NCI-H82 (cell line): ENCODE measurements around the gene SGSM2.
"Not testable (repeated sequence)": the region's sequence is repeated elsewhere in the genome, so short reads cannot be mapped to it uniquely, and the experiment has no call there.

ENCODE experiments used
- DNase-seq: peaks from one replicate; lab custom pipeline; 2025; lab: John Stamatoyannopoulos, UW

The SGSM2 gene, protein sequence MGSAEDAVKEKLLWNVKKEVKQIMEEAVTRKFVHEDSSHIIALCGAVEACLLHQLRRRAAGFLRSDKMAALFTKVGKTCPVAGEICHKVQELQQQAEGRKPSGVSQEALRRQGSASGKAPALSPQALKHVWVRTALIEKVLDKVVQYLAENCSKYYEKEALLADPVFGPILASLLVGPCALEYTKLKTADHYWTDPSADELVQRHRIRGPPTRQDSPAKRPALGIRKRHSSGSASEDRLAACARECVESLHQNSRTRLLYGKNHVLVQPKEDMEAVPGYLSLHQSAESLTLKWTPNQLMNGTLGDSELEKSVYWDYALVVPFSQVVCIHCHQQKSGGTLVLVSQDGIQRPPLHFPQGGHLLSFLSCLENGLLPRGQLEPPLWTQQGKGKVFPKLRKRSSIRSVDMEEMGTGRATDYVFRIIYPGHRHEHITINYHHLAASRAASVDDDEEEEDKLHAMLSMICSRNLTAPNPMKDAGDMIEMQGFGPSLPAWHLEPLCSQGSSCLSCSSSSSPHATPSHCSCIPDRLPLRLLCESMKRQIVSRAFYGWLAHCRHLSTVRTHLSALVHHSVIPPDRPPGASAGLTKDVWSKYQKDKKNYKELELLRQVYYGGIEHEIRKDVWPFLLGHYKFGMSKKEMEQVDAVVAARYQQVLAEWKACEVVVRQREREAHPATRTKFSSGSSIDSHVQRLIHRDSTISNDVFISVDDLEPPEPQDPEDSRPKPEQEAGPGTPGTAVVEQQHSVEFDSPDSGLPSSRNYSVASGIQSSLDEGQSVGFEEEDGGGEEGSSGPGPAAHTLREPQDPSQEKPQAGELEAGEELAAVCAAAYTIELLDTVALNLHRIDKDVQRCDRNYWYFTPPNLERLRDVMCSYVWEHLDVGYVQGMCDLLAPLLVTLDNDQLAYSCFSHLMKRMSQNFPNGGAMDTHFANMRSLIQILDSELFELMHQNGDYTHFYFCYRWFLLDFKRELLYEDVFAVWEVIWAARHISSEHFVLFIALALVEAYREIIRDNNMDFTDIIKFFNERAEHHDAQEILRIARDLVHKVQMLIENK

DNA sequence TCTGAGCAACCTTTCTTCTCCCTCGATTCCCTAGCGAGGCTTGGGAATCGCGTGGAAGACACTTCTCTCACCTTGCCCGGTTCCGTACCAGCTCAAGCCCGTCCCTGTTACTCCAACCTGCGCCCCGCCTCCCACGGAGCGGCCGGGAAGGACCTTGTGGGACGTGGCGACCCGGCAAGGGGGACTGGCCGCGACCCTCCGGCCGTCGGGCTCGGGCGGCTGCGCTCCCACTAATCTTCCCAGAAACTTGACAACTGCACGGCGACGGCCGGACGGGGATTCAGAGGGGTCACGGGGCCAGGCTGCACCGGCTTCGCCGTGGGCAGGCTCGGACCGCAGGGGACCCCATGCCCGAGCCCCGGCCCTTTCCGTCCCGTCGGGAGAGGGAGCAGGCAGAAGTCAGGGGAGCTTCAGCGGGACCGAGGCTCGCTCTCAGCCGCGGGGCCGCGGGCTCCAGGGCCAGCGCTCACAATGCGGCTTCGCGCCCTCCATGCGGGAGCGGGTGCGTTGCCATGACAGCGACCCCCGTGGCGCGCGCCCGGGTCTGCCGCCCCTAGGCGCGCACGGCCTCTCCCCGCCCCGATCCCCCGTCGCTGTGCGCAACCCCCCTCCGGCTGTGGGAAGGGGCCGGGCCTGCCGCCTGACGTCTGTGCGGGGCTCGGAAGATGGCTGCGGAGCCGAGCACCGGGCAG is at the start of gene SGSM2:
Gene SGSM2, plus strand, starts transcription at position 650 of the 692 bp plus-strand sequence. CDS start 188 bp downstream, outside the sequence.
- peak; percentile 92 for DNase-seq

DNA sequence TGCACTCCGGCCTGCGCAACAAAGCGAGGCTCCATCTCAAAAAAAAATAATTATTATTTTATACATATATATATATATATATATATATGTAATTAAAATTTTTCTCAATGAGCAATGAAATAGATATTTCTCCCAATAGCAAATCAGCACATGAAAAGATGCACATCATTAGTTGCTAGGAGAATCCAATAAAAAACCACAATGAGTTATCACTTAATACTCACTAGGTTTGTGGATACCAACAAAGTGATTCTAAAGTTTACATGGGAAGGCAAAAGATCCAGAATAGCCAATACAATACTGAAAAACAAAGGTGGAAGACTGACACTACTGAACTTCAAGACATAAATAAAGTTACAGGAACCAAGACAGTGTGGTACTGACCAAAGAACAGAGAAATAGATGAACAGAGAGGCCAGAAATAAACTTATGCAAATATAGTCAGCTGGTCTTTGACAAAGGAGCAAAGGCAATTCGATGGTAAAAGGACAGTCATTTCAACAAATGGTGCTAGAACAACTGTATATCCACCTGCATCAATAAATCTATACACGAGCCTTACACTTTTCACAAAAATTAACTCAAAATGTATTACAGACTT is 47.3 kb upstream of the SGSM2 start:
- no peak for DNase-seq

DNA sequence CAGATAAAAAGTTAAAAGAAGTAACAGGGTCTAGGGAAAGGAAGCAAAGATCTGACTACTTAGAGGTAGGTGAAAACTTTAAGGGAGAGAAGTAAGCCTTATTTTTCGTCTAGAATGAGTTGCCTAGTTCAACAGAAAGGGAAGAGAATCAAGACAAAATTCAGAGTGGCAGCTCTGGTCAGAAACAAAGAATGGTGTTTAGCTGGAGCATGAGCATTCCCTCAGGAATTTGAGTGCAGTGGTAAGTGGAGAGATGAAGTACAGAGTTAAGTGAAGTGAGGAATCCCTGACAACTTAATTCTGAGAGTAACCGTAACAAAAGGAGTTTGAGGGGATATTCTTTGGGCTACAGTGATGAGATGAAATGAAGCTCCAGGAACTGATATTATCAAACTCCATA is 45.2 kb upstream of the SGSM2 start:
- no peak for DNase-seq

DNA sequence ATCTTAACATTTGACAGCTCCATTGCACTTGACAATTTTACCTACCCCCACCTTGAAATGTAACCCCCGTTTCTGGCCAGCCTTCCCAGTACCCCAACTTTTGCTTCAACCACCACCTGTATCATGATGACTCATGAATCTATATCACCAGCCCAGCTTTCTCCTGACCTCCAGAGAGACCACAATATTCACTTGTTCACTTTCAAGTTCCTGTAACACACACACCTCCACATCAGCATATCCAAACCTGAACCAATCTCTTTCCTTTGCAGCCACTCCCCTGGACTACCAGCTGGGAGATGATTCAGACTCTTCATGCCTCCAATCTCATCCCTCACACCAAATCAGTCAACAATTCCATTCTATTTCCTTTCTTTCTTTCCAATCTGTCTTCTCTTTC is 41.7 kb upstream of the SGSM2 start:
- no peak for DNase-seq

DNA sequence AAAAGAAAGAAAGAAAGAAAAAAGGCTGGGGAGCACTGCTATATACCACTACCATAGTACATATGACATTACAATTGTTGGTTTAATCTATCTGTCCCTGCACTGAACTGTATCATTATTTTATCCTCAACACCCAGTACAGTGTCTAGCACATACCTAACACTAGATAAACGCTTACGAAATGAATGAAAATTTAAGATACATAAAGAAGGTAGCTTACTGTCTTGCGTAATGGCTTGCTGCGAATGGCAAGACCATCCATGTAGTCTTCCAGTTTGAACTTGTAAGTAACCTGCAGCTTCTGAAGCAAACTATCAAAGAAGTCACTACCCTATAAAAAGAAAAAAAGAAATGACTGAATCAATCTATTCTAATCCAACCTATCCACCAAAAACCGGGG is 40.3 kb upstream of the SGSM2 start:
- no peak for DNase-seq

DNA sequence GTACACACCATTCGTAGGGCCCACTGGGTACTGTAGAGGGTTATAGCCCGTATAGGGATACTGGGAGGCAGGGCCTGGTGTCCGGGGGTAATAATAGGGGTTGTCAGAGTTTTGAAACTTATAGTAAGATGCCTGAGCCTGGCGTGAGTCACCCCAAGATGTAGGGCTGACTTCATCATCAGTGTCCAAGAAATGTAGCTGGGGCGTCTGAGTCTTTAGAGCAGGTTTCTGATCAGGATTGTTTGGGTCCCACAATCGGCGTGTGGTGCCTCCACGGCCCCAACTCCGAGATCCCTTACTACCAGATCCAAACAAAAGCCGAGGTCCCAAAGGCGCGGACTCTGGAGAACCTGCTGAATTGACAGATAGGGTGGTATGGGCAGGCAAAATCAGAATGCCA is 38.2 kb upstream of the SGSM2 start:
- no peak for DNase-seq

DNA sequence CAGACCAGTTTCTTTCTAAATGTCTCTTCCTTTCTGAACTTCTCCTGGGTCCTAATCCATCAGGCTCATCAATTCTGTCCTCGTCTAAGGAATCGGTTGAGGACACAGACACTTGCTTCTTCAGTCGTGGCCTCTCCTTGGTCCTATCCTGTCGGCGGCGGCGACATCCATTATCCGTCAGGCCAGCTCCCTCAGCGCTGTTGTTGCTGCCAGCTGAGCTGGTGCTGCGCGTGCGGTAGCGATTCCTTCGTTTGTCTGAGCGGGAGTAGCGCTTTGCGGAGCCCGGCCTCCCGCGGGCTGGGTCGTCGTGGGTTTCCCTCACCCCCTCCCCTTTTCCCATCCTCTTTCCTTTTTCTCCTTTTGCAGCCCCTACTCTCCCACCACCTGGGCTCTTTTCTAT is 37.5 kb upstream of the SGSM2 start:
- DNase-seq: no peak

DNA sequence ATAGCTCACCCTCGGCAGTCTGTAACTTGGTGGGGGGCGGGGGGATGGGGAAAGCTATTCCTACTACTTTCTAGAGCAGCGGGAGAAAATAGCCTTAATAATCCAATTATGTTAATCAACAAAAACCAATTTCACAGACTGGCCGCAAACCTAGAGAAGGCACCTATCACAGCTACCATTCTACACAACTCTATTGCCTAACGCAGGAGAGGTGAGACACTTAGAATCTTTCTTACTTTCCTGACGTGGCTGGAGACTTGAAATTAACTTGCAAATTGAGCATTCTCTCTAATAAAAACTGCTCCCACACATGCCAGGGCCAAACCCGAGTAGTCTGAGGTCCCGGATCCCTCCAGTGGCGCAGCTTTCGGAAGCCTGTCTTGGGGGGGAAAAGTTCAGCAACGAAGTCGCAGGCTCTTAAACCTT is 34.5 kb upstream of the SGSM2 start:
- peak; percentile 95 for DNase-seq

DNA sequence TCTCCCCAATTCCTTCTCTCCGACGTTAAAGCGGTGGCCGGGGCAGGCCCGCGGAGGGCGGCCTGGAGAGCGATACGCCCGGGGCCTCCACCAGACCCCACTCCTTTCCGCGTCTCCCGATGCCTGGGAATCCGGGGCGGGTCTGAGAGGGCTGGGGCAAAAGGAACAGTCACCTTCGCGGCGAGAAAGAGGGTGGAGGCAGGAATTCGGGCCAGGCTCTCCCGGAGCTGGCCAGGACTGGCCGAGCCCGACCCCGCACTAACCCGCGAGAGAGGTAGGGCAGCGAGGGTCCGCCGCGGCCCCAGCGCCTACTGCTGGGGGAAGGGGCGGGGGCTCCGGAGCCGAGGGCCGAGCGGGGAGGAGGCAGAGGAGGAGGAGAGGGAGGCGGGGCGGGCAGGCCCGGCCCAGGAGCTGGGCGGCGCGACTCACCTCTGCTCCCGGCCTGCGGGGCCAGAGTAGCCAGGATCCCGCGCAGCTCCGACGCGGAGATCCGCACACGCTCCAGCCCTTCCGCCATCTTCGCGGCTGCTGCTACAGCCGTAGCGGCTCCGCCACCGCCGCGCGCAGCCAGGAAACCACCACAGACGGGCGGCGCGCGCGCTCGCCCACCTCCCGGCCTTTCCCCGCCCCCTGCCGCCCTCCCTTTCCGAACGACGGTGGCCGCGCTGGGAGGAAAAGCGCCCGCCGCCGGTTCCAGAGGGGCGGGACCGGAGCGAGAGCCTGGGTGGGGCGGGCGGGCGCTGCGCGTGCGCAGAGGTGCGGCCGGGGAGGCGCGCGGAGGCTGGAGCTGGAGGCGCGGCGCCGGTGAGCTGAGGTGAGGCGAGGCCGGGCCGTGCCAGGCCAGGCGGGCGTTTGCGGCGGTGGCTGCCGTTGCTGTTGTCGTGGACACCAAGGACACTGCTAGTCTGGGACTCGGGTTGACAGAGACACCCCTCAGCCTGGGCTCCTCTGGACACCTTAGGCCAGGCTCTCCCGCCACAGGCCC is 33.8 kb upstream of the SGSM2 start, which contains the start of the genes SMG6 and SRR:
Gene SMG6, minus strand, starts transcription at position 582 of the 985 bp plus-strand sequence. Its CDS starts 65 bp downstream, at position 517.
Gene SRR, plus strand, starts transcription at position 747 of the 985 bp plus-strand sequence. CDS start 11,611 bp downstream, outside the sequence.
- DNase-seq: peak; percentile 97

DNA sequence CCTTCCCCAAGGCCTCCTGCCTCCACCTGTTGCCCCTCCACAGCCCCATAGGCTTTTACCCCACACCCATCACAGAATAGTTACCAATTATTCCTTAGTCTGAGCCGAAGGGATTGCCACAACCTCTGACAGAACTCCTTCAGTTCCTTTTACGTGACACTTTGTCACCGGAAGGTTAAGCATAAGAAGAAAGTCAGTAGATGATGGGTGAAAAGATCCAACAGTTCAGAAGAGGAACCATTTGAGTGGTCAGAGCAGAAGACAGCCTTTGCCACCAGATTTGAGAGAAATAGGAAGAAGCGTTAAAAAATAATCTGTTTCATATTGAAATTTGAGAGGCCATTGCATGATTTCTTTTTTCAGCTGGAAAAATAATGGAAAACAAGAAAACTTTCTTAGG is 32.4 kb upstream of the SGSM2 start:
- DNase-seq: no peak

DNA sequence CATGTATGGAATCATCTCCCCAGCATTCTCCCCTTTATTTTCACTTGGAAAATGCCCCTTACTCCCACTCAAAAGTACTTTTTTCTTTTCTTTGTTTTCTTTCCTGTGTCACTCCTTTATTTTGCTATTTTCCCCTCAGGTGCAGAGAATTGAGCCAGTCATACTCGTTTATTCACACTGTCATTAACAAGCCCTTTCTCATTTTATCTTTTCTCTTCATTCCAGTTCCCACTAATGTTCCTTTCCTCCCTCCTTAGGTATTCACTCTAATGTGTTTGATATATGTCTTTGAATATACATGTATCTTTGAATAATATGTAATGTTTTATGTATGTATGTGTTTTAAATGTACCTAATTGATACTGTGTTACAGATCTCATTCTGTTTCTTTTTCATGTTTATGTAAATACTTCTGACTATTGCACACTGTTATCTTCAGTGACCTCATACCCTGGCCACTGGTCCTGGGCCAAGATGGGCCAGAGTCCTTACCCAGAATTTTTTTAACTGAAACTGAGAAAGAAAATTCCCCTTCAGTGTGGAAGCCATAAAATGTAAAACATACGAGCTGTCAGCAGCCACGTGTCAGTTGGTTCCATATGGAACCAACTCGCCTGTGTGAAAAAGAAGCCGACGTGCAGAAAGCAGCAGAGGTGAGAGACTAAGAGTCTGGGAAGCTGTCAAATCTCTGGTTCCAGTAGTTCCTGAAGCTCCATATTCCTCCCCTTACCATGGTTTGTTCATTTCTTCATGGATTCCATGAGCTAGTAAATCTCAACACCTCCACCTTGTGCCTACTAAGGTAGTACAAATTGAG is 27.8 kb upstream of the SGSM2 start:
- no peak for DNase-seq

DNA sequence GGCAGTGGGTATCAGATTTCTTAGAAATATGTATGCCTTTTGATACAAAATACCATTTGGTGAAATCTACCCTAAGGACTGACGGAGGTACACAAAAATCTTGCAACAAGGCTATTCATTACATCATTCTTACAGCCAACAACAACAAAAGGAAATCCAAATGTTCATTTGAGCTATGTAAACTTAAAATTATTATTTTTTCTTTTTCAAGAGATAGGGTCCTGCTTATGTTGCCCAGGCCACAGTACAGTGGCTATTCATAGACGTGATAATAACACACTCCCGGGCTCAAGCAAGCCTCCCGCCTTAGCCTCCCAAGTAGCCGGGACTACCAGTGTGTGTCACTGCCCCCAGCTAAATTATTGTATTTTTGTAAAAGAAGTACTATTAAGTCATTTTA is 24.6 kb upstream of the SGSM2 start:
- DNase-seq: no peak

DNA sequence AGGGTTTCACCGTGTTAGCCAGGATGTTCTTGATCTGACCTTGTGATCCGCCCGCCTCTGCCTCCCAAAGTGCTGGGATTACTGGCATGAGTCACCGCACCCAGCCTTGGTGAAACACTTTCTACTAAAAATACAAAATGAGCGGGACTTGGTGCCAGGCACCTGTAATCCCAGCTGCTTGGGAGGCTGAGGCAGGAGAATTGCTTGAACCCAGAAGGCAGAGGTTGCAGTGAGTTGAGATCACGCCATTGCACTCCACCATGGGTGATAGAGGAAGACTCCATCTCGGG is 20.4 kb upstream of the SGSM2 start:
- not testable (repeated sequence) for DNase-seq

DNA sequence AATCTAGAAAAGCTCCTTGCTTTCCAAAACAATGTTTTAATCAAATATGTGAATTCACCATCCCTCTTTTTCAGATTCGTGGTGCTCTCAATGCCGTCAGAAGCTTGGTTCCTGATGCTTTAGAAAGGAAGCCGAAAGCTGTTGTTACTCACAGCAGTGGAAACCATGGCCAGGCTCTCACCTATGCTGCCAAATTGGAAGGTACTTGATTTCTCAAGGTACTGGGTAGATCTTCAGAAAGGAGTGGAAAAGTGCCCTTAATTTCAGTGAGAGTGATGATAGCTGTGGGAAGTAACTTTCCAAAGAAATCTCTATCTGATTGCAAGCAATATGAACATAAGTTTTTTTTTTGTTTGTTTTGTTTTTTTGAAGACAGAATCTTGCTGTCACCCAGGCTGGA is 19.5 kb upstream of the SGSM2 start:
- DNase-seq: no peak

DNA sequence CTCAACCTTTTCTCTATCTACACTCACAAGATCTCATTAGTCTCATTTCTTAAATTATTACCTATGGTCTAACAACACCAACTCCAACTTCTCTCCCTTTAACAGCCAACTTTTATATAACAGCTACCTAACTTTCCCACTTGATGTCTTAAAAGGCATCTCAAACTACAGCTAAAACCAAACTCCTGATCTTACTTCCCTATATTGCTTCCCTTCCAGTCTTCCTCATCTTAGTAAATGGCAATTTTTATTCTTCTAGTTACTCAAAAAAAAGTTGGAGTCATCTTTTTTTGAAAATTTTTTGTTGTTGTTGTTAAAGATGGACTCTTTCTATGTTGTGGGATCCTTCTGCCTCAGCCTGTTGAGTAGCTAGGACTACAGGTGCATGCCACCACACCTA is 18.2 kb upstream of the SGSM2 start:
- no peak for DNase-seq

DNA sequence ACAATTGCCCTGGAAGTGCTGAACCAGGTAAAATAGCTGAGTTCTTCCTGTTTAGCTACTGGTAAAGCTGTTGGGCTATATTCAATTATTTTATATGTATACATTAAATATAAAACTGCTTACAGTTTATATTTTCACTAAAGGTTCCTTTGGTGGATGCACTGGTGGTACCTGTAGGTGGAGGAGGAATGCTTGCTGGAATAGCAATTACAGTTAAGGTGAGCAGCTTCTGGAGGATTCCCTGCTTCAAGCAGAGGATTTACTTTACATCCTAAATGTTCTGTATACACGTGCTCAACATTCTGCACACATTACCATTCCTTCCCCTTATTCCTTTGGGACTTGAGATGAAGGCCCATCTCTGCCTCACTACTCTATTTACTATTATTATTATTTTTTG is 15.9 kb upstream of the SGSM2 start:
- DNase-seq: no peak

DNA sequence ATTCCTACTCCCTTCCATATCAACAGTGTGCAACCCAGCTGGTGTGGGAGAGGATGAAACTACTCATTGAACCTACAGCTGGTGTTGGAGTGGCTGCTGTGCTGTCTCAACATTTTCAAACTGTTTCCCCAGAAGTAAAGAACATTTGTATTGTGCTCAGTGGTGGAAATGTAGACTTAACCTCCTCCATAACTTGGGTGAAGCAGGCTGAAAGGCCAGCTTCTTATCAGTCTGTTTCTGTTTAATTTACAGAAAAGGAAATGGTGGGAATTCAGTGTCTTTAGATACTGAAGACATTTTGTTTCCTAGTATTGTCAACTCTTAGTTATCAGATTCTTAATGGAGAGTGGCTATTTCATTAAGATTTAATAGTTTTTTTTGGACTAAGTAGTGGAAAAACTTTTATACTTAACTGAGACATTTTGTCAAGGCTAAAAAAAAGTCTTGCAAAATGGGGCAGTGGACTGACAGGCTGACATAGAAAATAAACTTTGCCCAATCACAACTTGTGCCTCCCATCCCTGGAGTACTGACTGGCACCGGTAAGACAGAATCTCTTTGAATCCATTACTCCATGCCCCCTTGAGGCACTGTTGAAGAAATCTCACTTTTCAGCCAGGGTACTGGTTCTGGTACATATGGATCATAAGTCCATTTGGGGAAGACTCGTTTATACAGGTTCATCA is 13.5 kb upstream of the SGSM2 start:
- no peak for DNase-seq

DNA sequence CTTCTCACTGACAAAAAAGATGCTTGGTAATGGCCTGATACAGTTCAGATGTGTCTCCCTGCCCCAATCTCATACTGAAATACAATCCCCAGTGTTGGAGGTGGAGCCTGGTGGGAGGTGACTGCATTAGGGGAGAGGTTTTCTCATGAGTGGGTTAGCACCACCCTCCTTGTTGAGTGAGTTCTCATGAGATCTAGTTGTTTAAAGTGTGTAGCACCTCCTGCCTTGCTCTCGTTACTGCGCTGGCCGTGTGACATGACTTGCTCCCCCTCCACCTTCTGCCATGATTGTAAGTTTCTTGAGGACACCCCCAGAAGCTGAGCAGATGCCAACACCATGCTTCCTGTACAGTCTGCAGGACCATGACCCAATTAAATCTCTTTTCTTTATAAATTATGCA is 6.0 kb upstream of the SGSM2 start:
- DNase-seq: peak; percentile 25

DNA sequence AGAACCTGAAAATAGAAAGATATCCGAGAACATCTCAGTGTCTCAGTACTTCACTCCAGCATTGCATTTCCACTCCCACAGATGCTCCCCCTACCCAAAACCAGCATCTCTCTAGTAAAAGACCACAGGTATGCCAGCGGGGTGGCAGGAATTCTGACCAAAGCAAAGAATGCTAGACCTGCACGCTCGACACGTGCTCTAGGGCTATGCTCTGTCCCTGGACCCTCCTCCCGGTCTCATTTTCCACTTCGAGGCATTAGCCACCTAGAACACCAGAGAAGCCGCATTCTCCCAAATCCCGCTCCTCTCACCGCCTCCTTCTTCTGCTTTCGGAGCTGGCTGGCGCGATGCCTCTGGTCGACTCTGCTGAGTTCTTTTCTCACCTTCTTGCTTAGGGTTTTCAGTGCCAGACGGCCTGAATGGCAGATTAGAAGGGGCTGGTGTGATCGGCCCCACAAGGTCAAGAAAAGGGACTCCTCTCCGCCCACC is 1.5 kb upstream of the SGSM2 start:
- DNase-seq: peak; percentile 51
